ENCODE data around the gene CTSE.

GRCh38 chr1:206040328-206040727 is 16.6 kb upstream of the CTSE start:
- TF ChIP-seq POLR2A (IDR thresholded peaks at IDR 0.05; ENCODE audit: low read depth, low read length) (no peak), POLR2AphosphoS5 (IDR thresholded peaks at IDR 0.05; ENCODE audit: low read depth, low read length) (no peak), TAF1 (IDR thresholded peaks at IDR 0.05; ENCODE audit: borderline replicate concordance, low read depth, low read length) (no peak)
